HG02970 (cell line): Measurements from ENCODE around the gene TMEM190.
"Not testable (repeated sequence)": the region's sequence is repeated elsewhere in the genome, so short reads cannot be mapped to it uniquely, and the experiment has no call there.

Experiments
- ATAC-seq: cut with Tn5 transposase; IDR thresholded peaks from one replicate; pipeline ENCODE4 v1.9.1; 2021; ENCODE audit warnings: mild to moderate bottlenecking, moderate library complexity, moderate number of reproducible peaks; ENCODE audit not compliant: unreplicated experiment, low FRiP score

TMEM190 gene

GRCh38 chr19:55418185-55418584 lies 41.6 kb downstream of the TMEM190 start:
- ATAC-seq: no peak

DNA sequence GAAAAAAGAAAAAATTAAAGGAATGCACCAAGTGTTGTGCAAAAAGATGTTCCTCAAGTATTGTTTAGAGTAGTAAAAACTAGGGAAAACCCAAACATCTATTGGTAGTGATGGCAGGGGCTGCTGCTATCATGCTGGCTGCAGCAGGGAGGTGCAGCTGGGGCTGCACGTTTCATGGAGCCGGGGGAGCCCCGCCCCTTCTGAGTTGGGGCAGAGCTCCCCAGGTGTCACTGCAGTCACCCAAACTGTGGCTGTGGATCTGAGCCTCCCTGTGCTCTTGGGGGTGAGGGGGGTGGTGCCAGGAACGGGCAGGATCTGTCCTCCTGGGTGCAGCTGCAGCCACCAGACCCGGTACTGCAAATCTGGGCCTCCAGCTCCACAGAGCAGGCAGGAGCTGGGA lies 42.5 kb downstream of the TMEM190 start:
- ATAC-seq: no peak

DNA sequence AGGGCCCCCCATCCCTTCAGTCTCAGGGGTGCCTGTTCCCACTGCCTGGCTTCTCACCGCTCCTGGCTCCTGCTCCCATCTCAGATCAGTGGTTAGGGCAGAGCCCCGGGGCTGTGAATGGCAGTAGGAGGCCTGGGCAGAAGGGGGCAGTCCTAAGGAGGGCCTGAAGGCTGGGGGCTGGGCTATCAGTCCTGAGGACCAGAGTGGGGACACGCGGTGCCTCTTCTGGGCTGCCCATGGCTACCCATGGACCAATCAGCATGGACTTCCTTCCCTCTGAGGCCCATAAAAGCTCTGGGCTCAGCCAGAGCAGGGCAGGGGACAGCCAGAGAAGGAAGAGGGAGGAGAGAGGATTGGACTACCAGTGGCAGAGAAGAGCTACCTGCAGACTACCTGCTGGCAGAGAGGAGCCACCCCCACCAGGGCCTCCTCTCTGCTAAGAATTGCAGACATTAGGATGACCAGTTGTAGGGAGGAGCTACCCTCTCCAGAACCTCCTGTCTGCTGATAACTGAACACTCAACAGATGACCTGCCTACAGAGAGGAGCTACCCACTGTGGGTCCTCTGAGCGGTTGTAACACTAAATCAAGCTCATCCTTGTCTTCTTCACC lies 43.1 kb downstream of the TMEM190 start:
- no peak for ATAC-seq

DNA sequence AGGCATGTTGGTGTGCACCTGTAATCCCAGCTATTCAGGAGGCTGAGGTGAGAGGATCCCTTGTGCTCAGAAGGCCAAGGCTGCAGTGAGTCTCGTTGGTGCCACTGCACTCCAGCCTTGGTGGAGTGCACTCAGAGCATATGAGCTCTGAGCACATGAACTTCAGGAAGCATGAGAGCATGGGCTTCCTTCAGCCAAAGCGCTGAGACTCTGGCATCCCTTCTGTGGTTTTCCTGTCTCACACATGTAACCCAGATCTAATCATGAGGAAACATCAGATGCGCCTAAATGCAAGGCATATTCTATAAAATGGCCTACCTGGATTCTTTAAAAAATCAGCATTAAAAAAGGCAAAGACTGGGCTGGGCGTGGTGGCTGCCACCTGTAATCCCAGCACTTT lies 44.7 kb downstream of the TMEM190 start:
- ATAC-seq: not testable (repeated sequence)

- ATAC-seq: no peak
Observed at GRCh38 chr19:55423225-55424005, 46.8 kb downstream of the TMEM190 start.

DNA sequence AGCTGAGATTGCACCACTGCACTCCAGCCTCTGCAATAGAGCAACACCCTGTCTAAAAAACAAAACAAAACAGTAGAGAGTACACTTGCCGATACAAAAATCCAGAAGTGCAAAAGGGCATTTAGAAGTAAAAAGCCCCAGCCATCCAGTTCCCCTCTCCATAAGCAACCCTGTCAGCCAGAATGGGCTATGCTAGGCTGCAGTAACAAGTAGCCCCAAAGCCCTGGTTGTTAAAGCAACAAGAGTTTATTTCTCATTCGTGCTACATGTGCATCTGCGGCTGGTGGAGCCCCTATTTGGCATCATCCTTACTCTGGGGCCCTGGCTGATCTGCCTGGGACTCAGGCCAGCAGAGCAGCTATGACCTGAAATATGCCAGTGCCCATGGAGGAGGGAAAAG lies 47.9 kb downstream of the TMEM190 start:
- no peak for ATAC-seq

GRCh38 chr19:55426042-55426441 lies 49.4 kb downstream of the TMEM190 start:
- no peak for ATAC-seq
